Adipocyte (in vitro differentiated cells): ENCODE measurements around the gene NOP9.

Experiments
- DNase-seq: peaks from one replicate; pipeline ENCODE4 v3.0.0-alpha.2; 2015; ENCODE audit warnings: low read depth
- H3K27me3 ChIP-seq: replicated peaks from 2 replicates; pipeline ENCODE4 v1.7.0; 2013; ENCODE audit warnings: mild to moderate bottlenecking, low read length, moderate library complexity; ENCODE audit not compliant: control insufficient read depth, insufficient read depth
- H3K36me3 ChIP-seq: 2 replicates; pipeline ENCODE4 v1.7.0; 2013; ENCODE audit warnings: low read length, mild to moderate bottlenecking, moderate library complexity; ENCODE audit not compliant: control insufficient read depth, insufficient read depth, severe bottlenecking
- H3K4me1 ChIP-seq: 2 replicates; pipeline ENCODE4 v1.7.0; 2013; ENCODE audit warnings: mild to moderate bottlenecking, low read length, moderate library complexity; ENCODE audit not compliant: control insufficient read depth, insufficient read depth
- H3K4me3 ChIP-seq: 2 replicates; pipeline ENCODE4 v1.7.0; 2013; ENCODE audit warnings: mild to moderate bottlenecking, low read length, moderate library complexity
- H3K9ac ChIP-seq: 2 replicates; pipeline ENCODE4 v1.7.0; 2013; ENCODE audit warnings: mild to moderate bottlenecking, low read length, moderate library complexity
- H3K9me3 ChIP-seq: 2 replicates; pipeline ENCODE4 v1.7.0; 2013; ENCODE audit warnings: mild to moderate bottlenecking, low read length, moderate library complexity; ENCODE audit not compliant: control insufficient read depth

NOP9 gene

GRCh38 chr14:24312736-24313507 is 13.3 kb downstream of the NOP9 start:
- H3K4me3 ChIP-seq: no peak overlapping the region
- no peak for DNase-seq

GRCh38 chr14:24313913-24314312 is 14.3 kb downstream of the NOP9 start:
- no peak for DNase-seq
- Histone ChIP-seq H3K4me3 (no peak overlapping the region), H3K4me1 (peaks cover 25% of the 10 kb centered on the region), H3K36me3 (no peaks in the 10 kb centered on the region), H3K27me3 (peaks cover 7% of the 10 kb centered on the region), H3K9ac (no peak overlapping the region), H3K9me3 (no peaks in the 10 kb centered on the region)

More at GRCh38 chr14:24312736-24313507, 13.3 kb downstream of the NOP9 start:
- H3K4me1 ChIP-seq: peaks cover 27% of the 10 kb centered on the region
- H3K9ac ChIP-seq: no peak overlapping the region
- H3K36me3 ChIP-seq: no peaks in the 10 kb centered on the region
- H3K27me3 ChIP-seq: peaks cover 7% of the 10 kb centered on the region
- H3K9me3 ChIP-seq: no peaks in the 10 kb centered on the region

GRCh38 chr14:24314377-24315193 is 14.9 kb downstream of the NOP9 start:
- H3K9me3 ChIP-seq: no peaks in the 10 kb centered on the region
- DNase-seq: no peak
- peaks cover 7% of the 10 kb centered on the region for H3K27me3 ChIP-seq

GRCh38 chr14:24315243-24315806 is 15.7 kb downstream of the NOP9 start:
- Histone ChIP-seq H3K36me3 (no peaks in the 10 kb centered on the region), H3K4me3 (no peak overlapping the region), H3K9ac (no peak overlapping the region), H3K27me3 (peaks cover 7% of the 10 kb centered on the region), H3K9me3 (no peaks in the 10 kb centered on the region), H3K4me1 (peaks cover 25% of the 10 kb centered on the region)
- no peak for DNase-seq

More at GRCh38 chr14:24314377-24315193, 14.9 kb downstream of the NOP9 start:
- no peaks in the 10 kb centered on the region for H3K36me3 ChIP-seq
- H3K4me1 ChIP-seq: peaks cover 25% of the 10 kb centered on the region
- H3K4me3 ChIP-seq: no peak overlapping the region
- no peak overlapping the region for H3K9ac ChIP-seq

GRCh38 chr14:24315807-24316596 is 16.4 kb downstream of the NOP9 start:
- H3K36me3 ChIP-seq: no peaks in the 10 kb centered on the region
- no peak overlapping the region for H3K9ac ChIP-seq
- no peak overlapping the region for H3K4me3 ChIP-seq
- H3K27me3 ChIP-seq: peaks cover 7% of the 10 kb centered on the region
- H3K4me1 ChIP-seq: peaks cover 20% of the 10 kb centered on the region
- no peaks in the 10 kb centered on the region for H3K9me3 ChIP-seq
- no peak for DNase-seq

- no peak for DNase-seq
- Histone ChIP-seq H3K27me3 (peaks cover 7% of the 10 kb centered on the region), H3K9me3 (no peaks in the 10 kb centered on the region), H3K36me3 (no peaks in the 10 kb centered on the region), H3K9ac (no peak overlapping the region), H3K4me3 (no peak overlapping the region), H3K4me1 (peaks cover 15% of the 10 kb centered on the region)
Observed at GRCh38 chr14:24316597-24316950, 16.9 kb downstream of the NOP9 start.

GRCh38 chr14:24317141-24317928 is 17.7 kb downstream of the NOP9 start:
- Histone ChIP-seq H3K36me3 (no peaks in the 10 kb centered on the region), H3K9me3 (no peaks in the 10 kb centered on the region), H3K27me3 (peaks cover 7% of the 10 kb centered on the region), H3K4me3 (no peak overlapping the region), H3K4me1 (peaks cover 9% of the 10 kb centered on the region), H3K9ac (no peak overlapping the region)
- DNase-seq: peak; percentile 35

GRCh38 chr14:24321212-24321975 is 21.7 kb downstream of the NOP9 start:
- Histone ChIP-seq H3K27me3 (peaks cover 4% of the 10 kb centered on the region), H3K4me1 (peaks cover 9% of the 10 kb centered on the region), H3K9ac (no peak overlapping the region), H3K36me3 (no peaks in the 10 kb centered on the region), H3K4me3 (no peak overlapping the region), H3K9me3 (no peaks in the 10 kb centered on the region)
- DNase-seq: no peak

GRCh38 chr14:24322672-24323071 is 23.0 kb downstream of the NOP9 start:
- H3K4me3 ChIP-seq: no peak overlapping the region
- no peaks in the 10 kb centered on the region for H3K9me3 ChIP-seq
- H3K27me3 ChIP-seq: peaks cover 4% of the 10 kb centered on the region
- no peaks in the 10 kb centered on the region for H3K36me3 ChIP-seq
- H3K4me1 ChIP-seq: peaks cover under 1% of the 10 kb centered on the region
- H3K9ac ChIP-seq: no peak overlapping the region
- DNase-seq: no peak

GRCh38 chr14:24323341-24323740 is 23.7 kb downstream of the NOP9 start:
- no peaks in the 10 kb centered on the region for H3K9me3 ChIP-seq
- H3K27me3 ChIP-seq: peaks cover 4% of the 10 kb centered on the region
- H3K4me1 ChIP-seq: no peaks in the 10 kb centered on the region
- no peak overlapping the region for H3K9ac ChIP-seq
- no peaks in the 10 kb centered on the region for H3K36me3 ChIP-seq
- H3K4me3 ChIP-seq: no peak overlapping the region
- no peak for DNase-seq
